HepG2 (cell line): ENCODE data around the gene KIF19. TPM values are rescaled to one million over a fixed set of nuclear protein-coding genes. Genes with fewer than 3 reads are reported as not detected.

Experiments
- ATM ChIP-seq: fragments of 450-650 bp; IDR thresholded peaks from 2 replicates; pipeline ENCODE4 v1.7.1; 2017; ENCODE audit warnings: mild to moderate bottlenecking, borderline replicate concordance
- CHD2 ChIP-seq: IDR thresholded peaks from 2 replicates; pipeline ENCODE4 v1.6.1; 2011; ENCODE audit warnings: low read depth, low read length, improper control_type of control experiment
- CSRNP1 ChIP-seq: sonication (generic); formaldehyde crosslinking; IDR thresholded peaks from 2 replicates; pipeline ENCODE4 v1.8.1; 2023; ENCODE audit warnings: mild to moderate bottlenecking, missing genetic modification reagents
- EED ChIP-seq: sonication (generic); formaldehyde crosslinking; IDR thresholded peaks from 2 replicates; pipeline ENCODE4 v1.5.0; 2020; ENCODE audit warnings: mild to moderate bottlenecking, missing genetic modification reagents
- ELK4 ChIP-seq: sonication (generic); formaldehyde crosslinking; IDR thresholded peaks from 2 replicates; pipeline ENCODE4 v1.9.0; 2021; ENCODE audit warnings: missing genetic modification reagents, borderline replicate concordance
- JUN ChIP-seq: sonication (generic); formaldehyde crosslinking; IDR thresholded peaks from 2 replicates; pipeline ENCODE4 v1.4.0; 2020; ENCODE audit warnings: mild to moderate bottlenecking, missing genetic modification reagents
- LBX2 ChIP-seq: sonication (generic); formaldehyde crosslinking; IDR thresholded peaks from 2 replicates; pipeline ENCODE4 v1.5.0; 2020; ENCODE audit warnings: missing genetic modification reagents, mild to moderate bottlenecking, borderline replicate concordance
- POGZ ChIP-seq: sonication (generic); formaldehyde crosslinking; IDR thresholded peaks from 2 replicates; pipeline ENCODE4 v1.4.0; 2020; ENCODE audit warnings: mild to moderate bottlenecking, missing genetic modification reagents
- RBAK ChIP-seq: sonication (generic); formaldehyde crosslinking; IDR thresholded peaks from 2 replicates; pipeline ENCODE4 v1.5.1; 2020; ENCODE audit warnings: mild to moderate bottlenecking, missing genetic modification reagents
- SOX5 ChIP-seq: IDR thresholded peaks from 2 replicates; pipeline ENCODE4 v1.6.1; 2016; ENCODE audit warnings: borderline replicate concordance
- THAP8 ChIP-seq: sonication (generic); formaldehyde crosslinking; IDR thresholded peaks from 2 replicates; pipeline ENCODE4 v1.5.1; 2020; ENCODE audit warnings: missing genetic modification reagents, mild to moderate bottlenecking, borderline replicate concordance
- ZBTB14 ChIP-seq: sonication (generic); formaldehyde crosslinking; IDR thresholded peaks from 2 replicates; pipeline ENCODE4 v1.4.0; 2020; ENCODE audit warnings: missing genetic modification reagents
- ZMAT5 ChIP-seq: sonication (generic); formaldehyde crosslinking; IDR thresholded peaks from 2 replicates; pipeline ENCODE4 v1.5.0; 2020; ENCODE audit warnings: mild to moderate bottlenecking, low read depth, missing genetic modification reagents, borderline replicate concordance
- ZNF354B ChIP-seq: sonication (generic); formaldehyde crosslinking; IDR thresholded peaks from 2 replicates; pipeline ENCODE4 v1.8.0; 2022; ENCODE audit warnings: mild to moderate bottlenecking, missing genetic modification reagents
- ZNF382 ChIP-seq: sonication (generic); formaldehyde crosslinking; IDR thresholded peaks from 2 replicates; pipeline ENCODE4 v1.5.0; 2020; ENCODE audit warnings: missing genetic modification reagents, mild to moderate bottlenecking, borderline replicate concordance
- ZNF597 ChIP-seq: sonication (generic); formaldehyde crosslinking; IDR thresholded peaks from 2 replicates; pipeline ENCODE4 v1.5.0; 2020; ENCODE audit warnings: missing genetic modification reagents
- ZNF703 ChIP-seq: sonication (generic); formaldehyde crosslinking; IDR thresholded peaks from 2 replicates; pipeline ENCODE4 v1.5.1; 2020; ENCODE audit warnings: missing genetic modification reagents, mild to moderate bottlenecking, moderate library complexity, borderline replicate concordance
- ZNF781 ChIP-seq: sonication (generic); formaldehyde crosslinking; IDR thresholded peaks from 2 replicates; pipeline ENCODE4 v1.5.1; 2020; ENCODE audit warnings: borderline replicate concordance, mild to moderate bottlenecking, missing genetic modification reagents; ENCODE audit errors: not compliant biosample characterization
- polyA plus RNA-seq, 8 experiments: library from polyadenylated mRNA; depleted of rRNA in 3 of 8; stranded (reverse) in 7 of 8; unstranded in 1 of 8; fragments of >200 nt; fragmentation: Illumina TruSeq in 4 of 8; extraction: Trizol in 4 of 8; gene quantifications; 2 replicates each; pipeline versions ENCODE4 v1.2.1 to v1.2.3, GENCODE V29; 2011 to 2016; ENCODE audit warnings: low read depth in 4 of 8, missing spikeins in 1 of 8, mixed read lengths in 1 of 8; ENCODE audit not compliant: insufficient read depth in 1 of 8
- total RNA-seq, 5 experiments: library from RNA; depleted of rRNA; stranded (reverse); fragments of >200 nt; fragmentation: Illumina TruSeq; extraction: Trizol; gene quantifications; 2 replicates each; pipeline ENCODE4 v1.2.3, GENCODE V29; 2016; ENCODE audit warnings: low read depth in 1 of 5
- TF ChIP-seq, protein P1 (sequence below): sonication (generic); formaldehyde crosslinking; IDR thresholded peaks from 2 replicates; pipeline ENCODE4 v1.8.1; 2023; ENCODE audit warnings: missing genetic modification reagents, inconsistent platforms, borderline replicate concordance
- TF ChIP-seq, protein P2 (sequence below): sonication (generic); formaldehyde crosslinking; IDR thresholded peaks from 2 replicates; pipeline ENCODE4 v1.8.1; 2023; ENCODE audit warnings: mild to moderate bottlenecking, moderate library complexity, missing genetic modification reagents

KIF19 gene
- total and polyA plus RNA-seq, 2 of the 13 experiments (the other 11 are each of a cell fraction or from before 2014, with no cell fraction given): not detected

- TF ChIP-seq, protein P1, sequence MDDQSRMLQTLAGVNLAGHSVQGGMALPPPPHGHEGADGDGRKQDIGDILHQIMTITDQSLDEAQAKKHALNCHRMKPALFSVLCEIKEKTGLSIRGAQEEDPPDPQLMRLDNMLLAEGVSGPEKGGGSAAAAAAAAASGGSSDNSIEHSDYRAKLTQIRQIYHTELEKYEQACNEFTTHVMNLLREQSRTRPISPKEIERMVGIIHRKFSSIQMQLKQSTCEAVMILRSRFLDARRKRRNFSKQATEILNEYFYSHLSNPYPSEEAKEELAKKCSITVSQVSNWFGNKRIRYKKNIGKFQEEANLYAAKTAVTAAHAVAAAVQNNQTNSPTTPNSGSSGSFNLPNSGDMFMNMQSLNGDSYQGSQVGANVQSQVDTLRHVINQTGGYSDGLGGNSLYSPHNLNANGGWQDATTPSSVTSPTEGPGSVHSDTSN (CRISPR knock-in tag): no peak
- TF ChIP-seq ZNF781 (no peak), ZNF597 (CRISPR knock-in tag) (no peak), EED (CRISPR knock-in tag) (no peak), CHD2 (no peak), THAP8 (CRISPR knock-in tag) (no peak), ELK4 (CRISPR knock-in tag) (no peak), ZNF703 (CRISPR knock-in tag) (no peak), JUN (CRISPR knock-in tag) (no peak), SOX5 (0 out of 2 replicates have a peak, but pooled peaks have one; percentile 16), ZBTB14 (CRISPR knock-in tag) (no peak), RBAK (CRISPR knock-in tag) (no peak), ZNF382 (CRISPR knock-in tag) (no peak), POGZ (CRISPR knock-in tag) (0 out of 2 replicates have a peak, but pooled peaks have one; percentile 32), CSRNP1 (no peak), ZMAT5 (CRISPR knock-in tag) (no peak), ZNF354B (no peak), LBX2 (no peak), ATM (no peak)
- TF ChIP-seq, protein P2, sequence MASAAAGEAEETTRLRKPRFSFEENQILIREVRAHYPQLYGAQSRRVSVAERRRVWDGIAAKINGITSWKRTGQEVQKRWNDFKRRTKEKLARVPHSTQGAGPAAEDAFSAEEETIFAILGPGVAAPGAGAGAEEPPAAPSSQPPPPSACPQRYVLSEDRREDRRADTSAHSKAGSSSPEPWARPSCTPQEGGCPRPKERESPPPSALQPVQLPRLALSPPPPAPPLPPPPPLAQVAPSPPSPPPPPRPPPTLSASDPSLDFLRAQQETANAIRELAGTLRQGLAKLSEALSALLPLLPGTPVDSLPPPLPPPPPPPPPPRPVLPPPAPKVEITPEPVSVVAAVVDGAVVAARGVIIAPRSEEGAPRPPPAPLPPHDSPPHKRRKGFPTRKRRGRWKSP (CRISPR knock-in tag): no peak
These were observed 53.6 kb downstream of the KIF19 start (continued) for GRCh38 chr17:74379495-74380085.
